Measurements from ENCODE around the gene TMEM131.

GRCh38 chr2:97906307-97906706 is 89.4 kb downstream of the TMEM131 start:
- TF ChIP-seq, protein P1, sequence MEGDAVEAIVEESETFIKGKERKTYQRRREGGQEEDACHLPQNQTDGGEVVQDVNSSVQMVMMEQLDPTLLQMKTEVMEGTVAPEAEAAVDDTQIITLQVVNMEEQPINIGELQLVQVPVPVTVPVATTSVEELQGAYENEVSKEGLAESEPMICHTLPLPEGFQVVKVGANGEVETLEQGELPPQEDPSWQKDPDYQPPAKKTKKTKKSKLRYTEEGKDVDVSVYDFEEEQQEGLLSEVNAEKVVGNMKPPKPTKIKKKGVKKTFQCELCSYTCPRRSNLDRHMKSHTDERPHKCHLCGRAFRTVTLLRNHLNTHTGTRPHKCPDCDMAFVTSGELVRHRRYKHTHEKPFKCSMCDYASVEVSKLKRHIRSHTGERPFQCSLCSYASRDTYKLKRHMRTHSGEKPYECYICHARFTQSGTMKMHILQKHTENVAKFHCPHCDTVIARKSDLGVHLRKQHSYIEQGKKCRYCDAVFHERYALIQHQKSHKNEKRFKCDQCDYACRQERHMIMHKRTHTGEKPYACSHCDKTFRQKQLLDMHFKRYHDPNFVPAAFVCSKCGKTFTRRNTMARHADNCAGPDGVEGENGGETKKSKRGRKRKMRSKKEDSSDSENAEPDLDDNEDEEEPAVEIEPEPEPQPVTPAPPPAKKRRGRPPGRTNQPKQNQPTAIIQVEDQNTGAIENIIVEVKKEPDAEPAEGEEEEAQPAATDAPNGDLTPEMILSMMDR (IDR thresholded peaks at IDR 0.05; ENCODE audit: insufficient read depth, low read depth, low read length): no peak
- TF ChIP-seq EZH2 (IDR thresholded peaks at IDR 0.05; ENCODE audit: insufficient read depth, low read length): no peak

Data from astrocyte (in vitro differentiated cells and primary cell).